ENCODE data around the gene RESP18.

RESP18 gene

GRCh38 chr2:219332542-219332941, at the start of gene RESP18:
TSS of gene RESP18 (minus strand) at chr2:219332744.
- DNase-seq (ENCODE audit: low read depth): no peak

- no peak for DNase-seq (ENCODE audit: low read depth)
Measured at GRCh38 chr2:219381448-219381847, 48.9 kb upstream of the RESP18 start.

GRCh38 chr2:219380926-219381325, 48.4 kb upstream of the RESP18 start:
- no peak for DNase-seq (ENCODE audit: low read depth)

GRCh38 chr2:219378163-219378851, 45.8 kb upstream of the RESP18 start:
- no peak for DNase-seq (ENCODE audit: low read depth)

GRCh38 chr2:219369447-219369861, 36.9 kb upstream of the RESP18 start:
- no peak for DNase-seq (ENCODE audit: low read depth)

GRCh38 chr2:219368690-219369191, 36.2 kb upstream of the RESP18 start:
- DNase-seq (ENCODE audit: low read depth): no peak

GRCh38 chr2:219362524-219363164, 30.1 kb upstream of the RESP18 start:
- no peak for DNase-seq (ENCODE audit: low read depth)

- DNase-seq (ENCODE audit: low read depth): no peak
Measured at GRCh38 chr2:219362072-219362471, 29.5 kb upstream of the RESP18 start.

GRCh38 chr2:219358170-219359075, 25.9 kb upstream of the RESP18 start:
- no peak for DNase-seq (ENCODE audit: low read depth)

- no peak for DNase-seq (ENCODE audit: low read depth)
Measured at GRCh38 chr2:219356834-219357233, 24.3 kb upstream of the RESP18 start.

GRCh38 chr2:219354582-219354981, 22.0 kb upstream of the RESP18 start:
- DNase-seq (ENCODE audit: low read depth): no peak

- DNase-seq (ENCODE audit: low read depth): no peak
Measured at GRCh38 chr2:219353129-219353528, 20.6 kb upstream of the RESP18 start.

- peak; percentile 18 for DNase-seq (ENCODE audit: low read depth)
Measured at GRCh38 chr2:219352448-219353023, 20.0 kb upstream of the RESP18 start.

- DNase-seq (ENCODE audit: low read depth): no peak
Measured at GRCh38 chr2:219350710-219351221, 18.2 kb upstream of the RESP18 start.

- no peak for DNase-seq (ENCODE audit: low read depth)
Measured at GRCh38 chr2:219350215-219350614, 17.7 kb upstream of the RESP18 start.

- DNase-seq (ENCODE audit: low read depth): no peak
Measured at GRCh38 chr2:219344751-219345430, 12.3 kb upstream of the RESP18 start.

- DNase-seq (ENCODE audit: low read depth): no peak
Measured at GRCh38 chr2:219335373-219335786, 2.8 kb upstream of the RESP18 start.

- no peak for DNase-seq (ENCODE audit: low read depth)
Measured at GRCh38 chr2:219334076-219334475, 1.5 kb upstream of the RESP18 start.

- no peak for DNase-seq (ENCODE audit: low read depth)
Measured at GRCh38 chr2:219331560-219332213, 857 bp downstream of the RESP18 start.

- no peak for DNase-seq (ENCODE audit: low read depth)
Measured at GRCh38 chr2:219327719-219328118, 4.8 kb downstream of the RESP18 start.

Measured in stimulated activated CD8-positive, alpha-beta memory T cell treated with anti-CD3 and anti-CD28 coated beads, Interleukin-12 subunit alpha, Interleukin-12 subunit beta, amount 100 ng/mL, for 4 hours (primary cell).